Activated CD8-positive, alpha-beta T cell treated with anti-CD3 and anti-CD28 coated beads, Interleukin-2, amount 10 ng/mL, durations not matched to agents 7 days and 5 days (primary cell): ENCODE measurements around the gene KCNK3. TPM values are rescaled to one million over a fixed set of nuclear protein-coding genes. Genes with fewer than 3 reads are reported as not detected.

ENCODE experiments used
- total RNA-seq, 2 experiments: library from RNA; stranded (reverse); gene quantifications; one replicate each; pipeline ENCODE4 v1.2.3, GENCODE V29; 2021

KCNK3 gene
- total RNA-seq, 2 experiments from 2014 or later = not detected

Other genes with a start within 250 kb of the KCNK3 start
- 10 to 100 TPM; 17.2 to 19.9 TPM for gene OTOF, start 214.6 kb upstream of the KCNK3 start, total RNA-seq
- gene CIB4, start 51.4 kb upstream of the KCNK3 start, total RNA-seq = not detected
- gene SLC35F6, start 71.6 kb downstream of the KCNK3 start, total RNA-seq = 10 to 100 TPM; 21.0 to 21.1 TPM
- gene CENPA, start 93.3 kb downstream of the KCNK3 start, total RNA-seq = 10 to 100 TPM; 55.2 to 58.1 TPM
- not detected for gene DPYSL5, start 155.4 kb downstream of the KCNK3 start, total RNA-seq